HCT116 (cell line): ENCODE data around the gene RPS6KA2. TPM values are rescaled to one million over a fixed set of nuclear protein-coding genes. Genes with fewer than 3 reads are reported as not detected.
A peak's percentile ranks its signal among the peaks of the same experiment; 100 is the strongest.

Experiments
- ATAC-seq: fragments of 200-7000 bp; cut with Tn5 transposase; 2 replicates; pipeline ENCODE4 v1.9.1; 2020; ENCODE audit warnings: mild to moderate bottlenecking, moderate library complexity
- BruUV-seq: library from RNA; stranded (reverse); fragments of 400-500 nt; replicated peaks from 2 replicates; lab custom pipeline; 2021; lab: Mats Ljungman, UMichigan
- CTCF ChIA-PET: fragments of 300-600 bp; sonication (Branson Sonifier 250); formaldehyde crosslinking; loops from one replicate; lab custom pipeline; 2021; ENCODE audit warnings: antibody characterized with exemption; lab: Charles Lee
- POLR2A ChIA-PET: fragments of 300-600, 350-600 bp; sonication (Branson Sonifier 250); formaldehyde crosslinking; loops from one replicate; lab custom pipeline; 2021; ENCODE audit warnings: antibody characterized with exemption; lab: Charles Lee
- RAD21 ChIA-PET, 2 experiments: fragments of 300-600 bp; sonication (Branson Sonifier 250); formaldehyde crosslinking; loops; one replicate each; lab custom pipeline; 2023; ENCODE audit warnings: low total read pairs in 2 of 2; ENCODE audit not compliant: uncharacterized antibody in 2 of 2, unreplicated experiment in 2 of 2, low non-redundant PET in 1 of 2; lab: Charles Lee
- DNase-seq: peaks from one replicate; pipeline ENCODE4 v3.0.0-alpha.2; 2010; ENCODE audit warnings: low read depth, low spot score
- H2AFZ ChIP-seq: fragments of 200-600 bp; shearing (Covaris generic), sonication (generic); 2 replicates; pipeline ENCODE4 v1.6.1; 2017; ENCODE audit warnings: low read depth, mixed run types, mixed read lengths, antibody characterized with exemption, low read length; ENCODE audit not compliant: poor library complexity, severe bottlenecking
- H3K27ac ChIP-seq: 2 replicates; pipeline ENCODE4 v1.5.1; 2012; ENCODE audit warnings: low read depth, low read length
- H3K27me3 ChIP-seq: fragments of 200-600 bp; sonication (generic); 2 replicates; pipeline ENCODE4 v1.6.1; 2016; ENCODE audit warnings: mixed run types, low read length, mixed read lengths; ENCODE audit not compliant: insufficient read depth
- H3K36me3 ChIP-seq, 2 experiments: fragments of 200-500 bp in 1 of 2; fragments of 200-600 bp in 1 of 2; sonication (Bioruptor generic) in 1 of 2; sonication (generic) in 1 of 2; 2 replicates each; pipeline versions ENCODE4 v1.5.1 to v1.6.1; 2014 to 2016; ENCODE audit warnings: low read length in 2 of 2, inconsistent platforms in 1 of 2, mixed read lengths in 1 of 2, mixed run types in 1 of 2; ENCODE audit not compliant: insufficient read depth in 2 of 2, control insufficient read depth in 1 of 2
- H3K4me1 ChIP-seq, 2 experiments: fragments of 200-600 bp in 1 of 2; sonication (generic) in 1 of 2; 2 replicates each; pipeline versions ENCODE4 v1.5.1 to v1.6.1; 2012 to 2017; ENCODE audit warnings: low read length in 2 of 2, inconsistent platforms in 1 of 2, mild to moderate bottlenecking in 1 of 2, mixed read lengths in 1 of 2, mixed run types in 1 of 2, moderate library complexity in 1 of 2; ENCODE audit not compliant: insufficient read depth in 2 of 2, control insufficient read depth in 1 of 2
- H3K4me2 ChIP-seq: fragments of 200-600 bp; sonication (generic); 2 replicates; pipeline ENCODE4 v1.6.1; 2017; ENCODE audit warnings: mixed run types, low read length, mixed read lengths
- H3K4me3 ChIP-seq, 2 experiments: fragments of 200-600 bp in 1 of 2; sonication (generic) in 1 of 2; replicated peaks in 1 of 2; 2 replicates each; pipeline ENCODE4 v1.5.1; 2011 to 2016; ENCODE audit warnings: low read length in 2 of 2, control low read depth in 1 of 2, low read depth in 1 of 2, mild to moderate bottlenecking in 1 of 2, mixed read lengths in 1 of 2, mixed run types in 1 of 2
- H3K79me2 ChIP-seq: fragments of 200-600 bp; sonication (generic); 2 replicates; pipeline ENCODE4 v1.6.1; 2017; ENCODE audit warnings: mild to moderate bottlenecking, mixed run types, low read length, moderate library complexity, mixed read lengths; ENCODE audit not compliant: insufficient read depth
- H3K9ac ChIP-seq: fragments of 200-600 bp; sonication (generic); 2 replicates; pipeline ENCODE4 v1.6.1; 2016; ENCODE audit warnings: low read length, mixed read lengths
- H3K9me2 ChIP-seq: fragments of 200-600 bp; sonication (generic), shearing (Covaris generic); 2 replicates; pipeline ENCODE4 v1.6.1; 2017; ENCODE audit warnings: mixed run types, mild to moderate bottlenecking, moderate library complexity; ENCODE audit not compliant: insufficient read depth
- H3K9me3 ChIP-seq, 2 experiments: fragments of 200-500 bp in 1 of 2; fragments of 200-600 bp in 1 of 2; sonication (Bioruptor generic) in 1 of 2; sonication (generic) in 1 of 2; 2 replicates each; pipeline ENCODE4 v1.6.1; 2014 to 2017; ENCODE audit warnings: low read length in 2 of 2, mixed read lengths in 2 of 2, inconsistent platforms in 1 of 2, low read depth in 1 of 2, mild to moderate bottlenecking in 1 of 2, mixed run types in 1 of 2, moderate library complexity in 1 of 2; ENCODE audit not compliant: control insufficient read depth in 1 of 2, insufficient read depth in 1 of 2
- H4K20me1 ChIP-seq: fragments of 200-600 bp; sonication (generic), shearing (Covaris generic); 2 replicates; pipeline ENCODE4 v1.6.1; 2017; ENCODE audit warnings: mixed run types, mild to moderate bottlenecking, moderate library complexity; ENCODE audit not compliant: insufficient read depth
- CEBPB ChIP-seq: IDR thresholded peaks from 2 replicates; pipeline ENCODE4 v1.6.1; 2012; ENCODE audit warnings: low read depth
- EZH2phosphoT487 ChIP-seq: fragments of 200-600 bp; IDR thresholded peaks from 2 replicates; pipeline ENCODE4 v1.6.1; 2018; ENCODE audit warnings: antibody characterized with exemption, borderline replicate concordance
- FOSL1 ChIP-seq: IDR thresholded peaks from 2 replicates; pipeline ENCODE4 v1.6.1; 2012; ENCODE audit warnings: low read depth
- JUND ChIP-seq: IDR thresholded peaks from 2 replicates; pipeline ENCODE4 v1.6.1; 2012
- MAX ChIP-seq: IDR thresholded peaks from 2 replicates; pipeline ENCODE4 v1.6.1; 2012
- POLR2A ChIP-seq: IDR thresholded peaks from 2 replicates; pipeline ENCODE4 v1.7.0; 2011; ENCODE audit warnings: borderline replicate concordance; ENCODE audit not compliant: insufficient read depth, insufficient read length; ENCODE audit errors: extremely low read depth
- POLR2AphosphoS5 ChIP-seq: IDR thresholded peaks from 2 replicates; pipeline ENCODE4 v1.6.1; 2011; ENCODE audit warnings: mild to moderate bottlenecking, low read depth, low read length, moderate library complexity
- RAD21 ChIP-seq: IDR thresholded peaks from 2 replicates; pipeline ENCODE4 v1.6.1; 2012; ENCODE audit warnings: low read depth, mild to moderate bottlenecking
- SIN3A ChIP-seq: IDR thresholded peaks from 2 replicates; pipeline ENCODE4 v1.6.1; 2012; ENCODE audit warnings: low read depth
- SP1 ChIP-seq: IDR thresholded peaks from 2 replicates; pipeline ENCODE4 v1.6.1; 2012; ENCODE audit warnings: low read depth
- TCF7L2 ChIP-seq: IDR thresholded peaks from 2 replicates; pipeline ENCODE4 v1.7.0; 2011; ENCODE audit warnings: borderline replicate concordance, inconsistent platforms; ENCODE audit not compliant: insufficient read depth, insufficient read length; ENCODE audit errors: extremely low read depth
- ZFX ChIP-seq: fragments of 450-650 bp; IDR thresholded peaks from 2 replicates; pipeline ENCODE4 v1.6.1; 2017
- intact Hi-C: fragments of 100-400 bp; cut with micrococcal nuclease; formaldehyde crosslinking; loops from 2 replicates; pipeline ENCODE4 v1.10.0; 2022
- total RNA-seq: library from RNA; stranded (reverse); gene quantifications from one replicate; pipeline ENCODE4 v1.2.1, GENCODE V29; 2021; ENCODE audit not compliant: unreplicated experiment
- TF ChIP-seq, protein P1 (sequence below): IDR thresholded peaks from 2 replicates; pipeline ENCODE4 v1.6.1; 2011; ENCODE audit warnings: mild to moderate bottlenecking, low read length, moderate library complexity; ENCODE audit not compliant: insufficient replicate concordance; ENCODE audit errors: extremely low read depth
- TF ChIP-seq, protein P2 (sequence below), 3 experiments: fragments of 200-600 bp in 1 of 3; sonication (generic) in 1 of 3; IDR thresholded peaks in 2 of 3; conservative IDR thresholded peaks in 1 of 3; 2 replicates each; pipeline ENCODE4 v1.5.1; 2012 to 2017; ENCODE audit warnings: low read depth in 2 of 3, low read length in 2 of 3, antibody characterized with exemption in 1 of 3, borderline replicate concordance in 1 of 3, control low read depth in 1 of 3, mild to moderate bottlenecking in 1 of 3, mixed read lengths in 1 of 3, mixed run types in 1 of 3, moderate library complexity in 1 of 3; ENCODE audit not compliant: insufficient read depth in 1 of 3

Gene RPS6KA2
- total RNA-seq, 1 experiment from 2014 or later = 8.5 TPM

GRCh38 chr6:166642646-166643045 lies 15.6 kb upstream of the RPS6KA2 start (continued):
- TF ChIP-seq SIN3A = no peak
- TF ChIP-seq MAX = no peak
- no peak for TF ChIP-seq RAD21
- TF ChIP-seq, protein P1, sequence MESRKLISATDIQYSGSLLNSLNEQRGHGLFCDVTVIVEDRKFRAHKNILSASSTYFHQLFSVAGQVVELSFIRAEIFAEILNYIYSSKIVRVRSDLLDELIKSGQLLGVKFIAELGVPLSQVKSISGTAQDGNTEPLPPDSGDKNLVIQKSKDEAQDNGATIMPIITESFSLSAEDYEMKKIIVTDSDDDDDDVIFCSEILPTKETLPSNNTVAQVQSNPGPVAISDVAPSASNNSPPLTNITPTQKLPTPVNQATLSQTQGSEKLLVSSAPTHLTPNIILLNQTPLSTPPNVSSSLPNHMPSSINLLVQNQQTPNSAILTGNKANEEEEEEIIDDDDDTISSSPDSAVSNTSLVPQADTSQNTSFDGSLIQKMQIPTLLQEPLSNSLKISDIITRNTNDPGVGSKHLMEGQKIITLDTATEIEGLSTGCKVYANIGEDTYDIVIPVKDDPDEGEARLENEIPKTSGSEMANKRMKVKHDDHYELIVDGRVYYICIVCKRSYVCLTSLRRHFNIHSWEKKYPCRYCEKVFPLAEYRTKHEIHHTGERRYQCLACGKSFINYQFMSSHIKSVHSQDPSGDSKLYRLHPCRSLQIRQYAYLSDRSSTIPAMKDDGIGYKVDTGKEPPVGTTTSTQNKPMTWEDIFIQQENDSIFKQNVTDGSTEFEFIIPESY = no peak
- TF ChIP-seq POLR2A = no peak
- no peak for TF ChIP-seq FOSL1
- TF ChIP-seq TCF7L2 = no peak
- TF ChIP-seq, all 23 proteins: peak for 0

DNA sequence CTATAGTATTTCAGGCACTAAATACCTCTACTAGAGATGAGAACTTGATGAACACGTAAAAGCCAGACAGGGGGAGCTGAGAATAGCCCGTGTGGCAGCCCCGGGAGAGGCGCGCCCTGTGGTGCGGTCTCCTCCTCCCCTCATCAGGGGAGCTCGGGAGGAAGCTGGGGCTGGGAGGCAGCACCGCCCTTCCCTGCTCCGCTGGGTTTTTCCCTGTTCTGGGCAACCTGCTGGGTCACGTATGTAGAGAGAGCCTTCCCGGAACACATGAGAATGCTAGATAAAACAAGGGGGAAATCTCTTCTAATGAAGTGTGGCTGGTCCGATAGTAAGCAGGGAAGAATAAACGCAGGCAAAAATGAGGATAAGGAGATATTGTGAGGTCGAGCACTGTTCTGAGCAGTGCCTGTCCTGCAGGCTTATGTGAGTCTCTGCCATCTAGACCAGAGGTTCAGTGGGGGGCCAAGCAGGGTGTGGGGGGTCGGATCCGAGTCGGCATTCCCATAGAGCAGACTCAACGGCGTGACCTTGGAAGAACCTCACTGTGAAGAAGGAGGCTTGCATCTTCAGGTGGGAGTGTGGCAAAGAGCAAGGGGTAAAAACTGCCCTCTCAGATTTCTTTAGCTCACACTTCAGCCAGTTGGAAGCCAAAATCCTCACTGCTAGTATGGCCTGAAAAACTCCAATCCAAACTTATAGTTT lies 13.4 kb upstream of the RPS6KA2 start:
- no peak overlapping the region for H3K27ac ChIP-seq
- H3K9ac ChIP-seq = no peak overlapping the region
- intact Hi-C loops = no loop called here
- no peaks in the 10 kb centered on the region for H3K79me2 ChIP-seq
- H3K9me2 ChIP-seq = no peaks in the 10 kb centered on the region
- DNase-seq = no peak
- no TSS peak for BruUV-seq
- RAD21 ChIA-PET = no interaction called here
- no peaks in the 10 kb centered on the region for H3K9me3 ChIP-seq
- ATAC-seq = peak; percentile 85
- POLR2A ChIA-PET = interaction anchor here (1.1 kb wide), 1 partner anchor 13 kb away, joined by 3 read pairs; the partner anchor contains the start of gene RPS6KA2
- no peaks in the 10 kb centered on the region for H4K20me1 ChIP-seq
- H3K36me3 ChIP-seq = no peaks in the 10 kb centered on the region
- H3K4me1 ChIP-seq = peaks cover 5 to 24% of the 10 kb centered on the region in 2 experiments; a peak in 3 of 4 replicates
- CTCF ChIA-PET = no interaction called here
- peak overlapping the region; percentile 57 for H2AFZ ChIP-seq
- H3K4me3 ChIP-seq = peak overlapping the region in 1 of 2 experiments; percentile 38; a peak in 2 of 4 replicates
- no peaks in the 10 kb centered on the region for H3K27me3 ChIP-seq
- H3K4me2 ChIP-seq = peak overlapping the region; percentile 63
- TF ChIP-seq JUND (no peak), ZFX (no peak), EZH2phosphoT487 (no peak), POLR2A (no peak), CEBPB (no peak), SP1 (no peak), POLR2AphosphoS5 (no peak), TCF7L2 (no peak)
- TF ChIP-seq, protein P2, sequence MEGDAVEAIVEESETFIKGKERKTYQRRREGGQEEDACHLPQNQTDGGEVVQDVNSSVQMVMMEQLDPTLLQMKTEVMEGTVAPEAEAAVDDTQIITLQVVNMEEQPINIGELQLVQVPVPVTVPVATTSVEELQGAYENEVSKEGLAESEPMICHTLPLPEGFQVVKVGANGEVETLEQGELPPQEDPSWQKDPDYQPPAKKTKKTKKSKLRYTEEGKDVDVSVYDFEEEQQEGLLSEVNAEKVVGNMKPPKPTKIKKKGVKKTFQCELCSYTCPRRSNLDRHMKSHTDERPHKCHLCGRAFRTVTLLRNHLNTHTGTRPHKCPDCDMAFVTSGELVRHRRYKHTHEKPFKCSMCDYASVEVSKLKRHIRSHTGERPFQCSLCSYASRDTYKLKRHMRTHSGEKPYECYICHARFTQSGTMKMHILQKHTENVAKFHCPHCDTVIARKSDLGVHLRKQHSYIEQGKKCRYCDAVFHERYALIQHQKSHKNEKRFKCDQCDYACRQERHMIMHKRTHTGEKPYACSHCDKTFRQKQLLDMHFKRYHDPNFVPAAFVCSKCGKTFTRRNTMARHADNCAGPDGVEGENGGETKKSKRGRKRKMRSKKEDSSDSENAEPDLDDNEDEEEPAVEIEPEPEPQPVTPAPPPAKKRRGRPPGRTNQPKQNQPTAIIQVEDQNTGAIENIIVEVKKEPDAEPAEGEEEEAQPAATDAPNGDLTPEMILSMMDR (IDR thresholded peaks at IDR 0.05 in 2 of 3, conservative IDR thresholded peaks at IDR 0.05 in 1 of 3; ENCODE audit: borderline replicate concordance in 1 of 3, insufficient read depth in 1 of 3, low read depth in 2 of 3, low read length in 2 of 3) = no peak
- TF ChIP-seq, protein P1 = no peak
